Renal cortex interstitium (tissue), 15 donors: ENCODE data around the gene FKBP15. TPM values are rescaled to one million over a fixed set of nuclear protein-coding genes. Genes with fewer than 3 reads are reported as not detected.
"Not testable (repeated sequence)": the region's sequence is repeated elsewhere in the genome, so short reads cannot be mapped to it uniquely, and the experiment has no call there.

Source experiments
- DNase-seq, 11 donors: peaks; one replicate each; pipeline ENCODE4 v3.0.0-alpha.2; 2013; ENCODE audit warnings: low read depth in 9 of 11, low spot score in 4 of 11; ENCODE audit errors: extremely low read depth in 1 of 11
- long read RNA-seq, 16 experiments: transcript quantifications; one replicate each; lab custom pipeline, GENCODE V29; 2026
- polyA plus RNA-seq, 3 donors: library from polyadenylated mRNA; unstranded; fragments of 120-200 nt; gene quantifications; one replicate each; pipeline ENCODE4 v1.2.1, GENCODE V29; 2013; ENCODE audit not compliant: insufficient read length in 3 of 3

The FKBP15 gene, protein sequence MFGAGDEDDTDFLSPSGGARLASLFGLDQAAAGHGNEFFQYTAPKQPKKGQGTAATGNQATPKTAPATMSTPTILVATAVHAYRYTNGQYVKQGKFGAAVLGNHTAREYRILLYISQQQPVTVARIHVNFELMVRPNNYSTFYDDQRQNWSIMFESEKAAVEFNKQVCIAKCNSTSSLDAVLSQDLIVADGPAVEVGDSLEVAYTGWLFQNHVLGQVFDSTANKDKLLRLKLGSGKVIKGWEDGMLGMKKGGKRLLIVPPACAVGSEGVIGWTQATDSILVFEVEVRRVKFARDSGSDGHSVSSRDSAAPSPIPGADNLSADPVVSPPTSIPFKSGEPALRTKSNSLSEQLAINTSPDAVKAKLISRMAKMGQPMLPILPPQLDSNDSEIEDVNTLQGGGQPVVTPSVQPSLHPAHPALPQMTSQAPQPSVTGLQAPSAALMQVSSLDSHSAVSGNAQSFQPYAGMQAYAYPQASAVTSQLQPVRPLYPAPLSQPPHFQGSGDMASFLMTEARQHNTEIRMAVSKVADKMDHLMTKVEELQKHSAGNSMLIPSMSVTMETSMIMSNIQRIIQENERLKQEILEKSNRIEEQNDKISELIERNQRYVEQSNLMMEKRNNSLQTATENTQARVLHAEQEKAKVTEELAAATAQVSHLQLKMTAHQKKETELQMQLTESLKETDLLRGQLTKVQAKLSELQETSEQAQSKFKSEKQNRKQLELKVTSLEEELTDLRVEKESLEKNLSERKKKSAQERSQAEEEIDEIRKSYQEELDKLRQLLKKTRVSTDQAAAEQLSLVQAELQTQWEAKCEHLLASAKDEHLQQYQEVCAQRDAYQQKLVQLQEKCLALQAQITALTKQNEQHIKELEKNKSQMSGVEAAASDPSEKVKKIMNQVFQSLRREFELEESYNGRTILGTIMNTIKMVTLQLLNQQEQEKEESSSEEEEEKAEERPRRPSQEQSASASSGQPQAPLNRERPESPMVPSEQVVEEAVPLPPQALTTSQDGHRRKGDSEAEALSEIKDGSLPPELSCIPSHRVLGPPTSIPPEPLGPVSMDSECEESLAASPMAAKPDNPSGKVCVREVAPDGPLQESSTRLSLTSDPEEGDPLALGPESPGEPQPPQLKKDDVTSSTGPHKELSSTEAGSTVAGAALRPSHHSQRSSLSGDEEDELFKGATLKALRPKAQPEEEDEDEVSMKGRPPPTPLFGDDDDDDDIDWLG
- polyA plus RNA-seq, result 10 to 100 TPM; 28.4 to 33.4 (median 30.2) TPM
- long read RNA-seq, donor 1, result 0 reads
- long read RNA-seq, donor 2, partial matches to known transcripts, result 6 of 7 reads
- long read RNA-seq, donor 2, other reads (novel, unspliced or antisense), result 0 of 7 reads
- long read RNA-seq, donor 3, full-length matches to known transcripts, result 1 of 1 reads
- long read RNA-seq, donor 3, partial matches to known transcripts, result 0 of 1 reads
- long read RNA-seq, donor 3, other reads (novel, unspliced or antisense), result 0 of 1 reads
- long read RNA-seq, donor 4, full-length matches to known transcripts, result 2 of 2 reads
- long read RNA-seq, donor 4, partial matches to known transcripts, result 0 of 2 reads
- long read RNA-seq, donor 4, other reads (novel, unspliced or antisense), result 0 of 2 reads
- long read RNA-seq, donor 5, result 0 reads
- long read RNA-seq, donor 6, partial matches to known transcripts, result 7 of 8 reads
- long read RNA-seq, donor 6, other reads (novel, unspliced or antisense), result 0 of 8 reads
- long read RNA-seq, donor 7, partial matches to known transcripts, result 6 of 6 reads
- long read RNA-seq, donor 7, other reads (novel, unspliced or antisense), result 0 of 6 reads
- long read RNA-seq, donor 8, full-length matches to known transcripts, result 2 of 7 reads
- long read RNA-seq, donor 8, partial matches to known transcripts, result 5 of 7 reads
- long read RNA-seq, donor 8, other reads (novel, unspliced or antisense), result 0 of 7 reads
- long read RNA-seq, donor 9, full-length matches to known transcripts, result 2 of 2 reads
- long read RNA-seq, donor 9, partial matches to known transcripts, result 0 of 2 reads
- long read RNA-seq, donor 9, other reads (novel, unspliced or antisense), result 0 of 2 reads
- long read RNA-seq, donor 10, full-length matches to known transcripts, result 2 of 10 reads
- long read RNA-seq, donor 10, partial matches to known transcripts, result 8 of 10 reads
- long read RNA-seq, donor 10, other reads (novel, unspliced or antisense), result 0 of 10 reads
- long read RNA-seq, donor 11, result 0 reads
- long read RNA-seq, donor 12, partial matches to known transcripts, result 7 of 8 reads
- long read RNA-seq, donor 12, other reads (novel, unspliced or antisense), result 0 of 8 reads
- long read RNA-seq, donor 13, result 0 reads
- long read RNA-seq, donor 14, partial matches to known transcripts, result 0 of 2 reads
- long read RNA-seq, donor 14, other reads (novel, unspliced or antisense), result 0 of 2 reads
- long read RNA-seq, donor 15, partial matches to known transcripts, result 0 of 1 reads
- long read RNA-seq, donor 15, other reads (novel, unspliced or antisense), result 0 of 1 reads
- long read RNA-seq, donor 16, partial matches to known transcripts, result 14 of 15 reads
- long read RNA-seq, donor 16, other reads (novel, unspliced or antisense), result 0 of 15 reads

GRCh38 chr9:113221003-113221799 lies at the start of gene FKBP15, which contains the start of gene SLC31A1:
Gene FKBP15 (minus strand): TSS chr9:113221277. CDS start chr9:113221243, 34 bp downstream.
Gene SLC31A1 (plus strand): TSS chr9:113221544. CDS start chr9:113256149, 34,605 bp downstream.
- peak; percentile 96 to 98 (median 98) for DNase-seq

DNA sequence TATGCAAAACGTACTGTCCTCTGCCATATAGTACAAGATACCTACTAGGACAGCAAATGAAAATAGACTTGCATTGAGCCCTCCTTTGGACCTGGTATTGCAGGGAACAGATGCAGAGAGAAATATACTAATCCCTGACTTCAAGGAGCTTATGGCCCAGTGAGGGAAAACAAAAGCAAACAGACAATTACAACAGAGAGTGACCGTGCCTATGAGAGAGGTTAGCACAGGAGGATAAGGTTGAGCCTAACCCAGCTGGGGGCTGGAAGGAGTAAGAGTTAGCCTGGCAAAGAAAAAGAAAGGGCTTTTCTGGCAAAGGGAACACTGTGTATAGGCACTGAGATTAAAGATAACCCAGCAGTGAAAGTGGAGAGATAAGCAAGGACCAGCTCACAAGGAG lies 48.8 kb upstream of the FKBP15 start:
- no peak for DNase-seq

GRCh38 chr9:113269355-113269754 lies 48.3 kb upstream of the FKBP15 start:
- no peak for DNase-seq

- DNase-seq, result no peak
Measured at GRCh38 chr9:113267911-113268566, 47.0 kb upstream of the FKBP15 start.

GRCh38 chr9:113266174-113266573 lies 45.1 kb upstream of the FKBP15 start:
- DNase-seq, result no peak

DNA sequence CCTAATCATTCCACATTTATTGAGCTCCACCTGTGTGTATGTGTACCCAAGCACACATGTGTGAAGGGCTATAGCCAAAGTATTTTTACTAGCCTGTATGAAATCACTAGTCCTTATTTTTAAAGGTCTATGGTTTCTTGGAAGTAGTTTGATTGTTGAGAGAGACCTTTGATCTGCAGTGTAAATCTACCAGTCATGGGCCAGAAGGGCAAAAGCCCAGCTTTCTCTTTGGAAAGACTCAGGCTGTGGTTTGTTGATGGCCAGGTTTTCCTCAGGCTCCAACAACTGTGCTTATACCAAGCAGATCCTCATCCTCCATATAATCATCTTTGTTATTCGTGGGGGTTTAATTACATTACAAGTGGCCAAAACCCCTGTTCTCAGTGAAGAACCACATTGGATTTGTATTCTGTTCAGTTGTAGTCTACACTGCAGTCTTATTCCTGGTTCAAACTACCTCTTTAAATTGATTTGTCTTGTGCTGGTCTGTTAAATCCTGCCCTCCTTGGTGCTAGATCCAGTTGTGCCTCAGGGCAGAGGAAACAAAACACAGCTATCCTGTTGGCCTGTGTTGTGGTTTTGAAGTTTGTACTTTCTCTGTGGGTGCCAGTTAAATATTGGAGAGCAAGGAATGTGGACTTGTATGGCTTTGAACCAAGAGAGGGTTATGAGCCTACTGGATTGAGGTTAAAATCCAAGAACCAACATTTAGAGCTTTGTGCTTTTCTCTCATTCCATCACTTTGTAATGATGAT lies 41.0 kb upstream of the FKBP15 start:
- DNase-seq, result no peak

- DNase-seq, result no peak
Measured at GRCh38 chr9:113258282-113258681, 37.2 kb upstream of the FKBP15 start.

DNA sequence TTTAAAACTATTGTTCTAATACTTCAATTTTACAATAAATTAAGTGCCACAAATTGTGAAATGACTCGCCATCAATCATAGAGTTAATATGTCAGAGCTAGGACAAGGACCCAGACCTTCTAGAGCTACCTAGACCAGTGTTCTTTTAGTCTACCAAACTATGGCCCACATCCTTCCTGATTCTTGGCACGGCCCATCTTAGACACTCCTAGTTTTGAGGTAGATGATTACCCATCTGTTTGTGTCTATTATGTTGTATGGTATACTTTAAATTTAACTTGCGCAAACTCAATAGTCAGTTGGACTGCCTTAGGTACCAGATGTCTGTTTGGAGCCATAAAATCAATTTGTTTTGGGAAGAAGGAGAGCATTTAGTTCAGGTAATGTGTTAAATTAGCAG lies 36.8 kb upstream of the FKBP15 start:
- no peak for DNase-seq

- DNase-seq, result no peak
Measured at GRCh38 chr9:113255438-113255837, 34.4 kb upstream of the FKBP15 start.

- no peak for DNase-seq
Measured at GRCh38 chr9:113254991-113255390, 33.9 kb upstream of the FKBP15 start.

GRCh38 chr9:113250807-113251206 lies 29.7 kb upstream of the FKBP15 start:
- no peak for DNase-seq

- DNase-seq, result not testable (repeated sequence)
Measured at GRCh38 chr9:113249661-113250060, 28.6 kb upstream of the FKBP15 start.

- DNase-seq, result no peak
Measured at GRCh38 chr9:113247640-113248039, 26.6 kb upstream of the FKBP15 start.

DNA sequence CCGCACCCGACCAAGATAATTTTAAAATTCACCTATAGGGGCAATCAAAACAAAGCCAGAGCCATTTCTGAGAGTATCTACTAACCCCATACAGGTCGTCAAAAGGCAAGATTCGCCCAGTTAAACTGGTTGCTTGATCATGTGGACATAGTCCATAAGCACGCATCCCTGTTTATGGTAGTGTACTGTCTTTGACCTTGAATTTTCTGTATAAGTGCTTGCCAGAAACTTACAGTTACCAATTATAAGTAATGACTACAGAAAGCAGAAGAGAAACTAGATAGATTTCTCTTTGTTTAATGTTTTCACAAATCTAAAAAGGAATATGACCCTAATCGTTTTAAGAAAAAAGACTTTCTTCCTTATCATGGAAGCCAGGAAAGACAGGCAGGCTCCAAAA lies 25.9 kb upstream of the FKBP15 start:
- DNase-seq, result no peak

- no peak for DNase-seq
Measured at GRCh38 chr9:113245894-113246293, 24.8 kb upstream of the FKBP15 start.
